ENCODE measurements around the gene MAPK10. TPM values are rescaled to one million over a fixed set of nuclear protein-coding genes. Genes with fewer than 3 reads are reported as not detected.

Gene MAPK10
- total RNA-seq, 4 donors from 2014 or later, result 2.0 to 16.8 (median 4.1) TPM

GRCh38 chr4:86233090-86233489, 126.8 kb downstream of the MAPK10 start:
- TF ChIP-seq EP300 (IDR thresholded peaks at IDR 0.05) (no peak), POLR2A (IDR thresholded peaks at IDR 0.05) (no peak), CTCF (IDR thresholded peaks at IDR 0.05) (no peak), POLR2AphosphoS5 (IDR thresholded peaks at IDR 0.05) (no peak)
- WGBS, result 72% methylated on average over 3 of the region's 3 CpGs
- H3K9me3 ChIP-seq, result no peaks in the 10 kb centered on the region
- no peaks in the 10 kb centered on the region for H3K36me3 ChIP-seq
- H3K27me3 ChIP-seq, result no peaks in the 10 kb centered on the region
- no peak overlapping the region for H3K27ac ChIP-seq
- H3K4me1 ChIP-seq, result no peaks in the 10 kb centered on the region
- no peak for DNase-seq (ENCODE audit: low spot score in 2 of 2)
- H3K4me3 ChIP-seq, result no peak overlapping the region

- no peak overlapping the region for H3K4me3 ChIP-seq
- no peaks in the 10 kb centered on the region for H3K36me3 ChIP-seq
- no peak overlapping the region for H3K27ac ChIP-seq
- no peaks in the 10 kb centered on the region for H3K4me1 ChIP-seq
- no peaks in the 10 kb centered on the region for H3K9me3 ChIP-seq
- TF ChIP-seq POLR2A (IDR thresholded peaks at IDR 0.05) (no peak), CTCF (IDR thresholded peaks at IDR 0.05) (peak in 1 of 2 donors; percentile 17)
- DNase-seq (ENCODE audit: low spot score in 2 of 2), result no peak
- WGBS, result 72% methylated on average over 3 of the region's 3 CpGs
- no peaks in the 10 kb centered on the region for H3K27me3 ChIP-seq
Measured at GRCh38 chr4:86223472-86223871, 136.4 kb downstream of the MAPK10 start.

GRCh38 chr4:86221002-86221401, 138.9 kb downstream of the MAPK10 start:
- TF ChIP-seq POLR2AphosphoS5 (IDR thresholded peaks at IDR 0.05) (no peak), POLR2A (IDR thresholded peaks at IDR 0.05) (no peak), EP300 (IDR thresholded peaks at IDR 0.05) (no peak)
- H3K4me1 ChIP-seq, result no peaks in the 10 kb centered on the region
- H3K36me3 ChIP-seq, result no peaks in the 10 kb centered on the region
- no peak overlapping the region for H3K27ac ChIP-seq
- no peak overlapping the region for H3K4me3 ChIP-seq
- H3K27me3 ChIP-seq, result no peaks in the 10 kb centered on the region
- no peaks in the 10 kb centered on the region for H3K9me3 ChIP-seq
- WGBS, result 88% methylated on average over 4 of the region's 4 CpGs
- DNase-seq (ENCODE audit: low spot score in 2 of 2), result no peak

GRCh38 chr4:86220121-86220520, 139.7 kb downstream of the MAPK10 start:
- Histone ChIP-seq H3K9me3 (no peaks in the 10 kb centered on the region), H3K27ac (no peak overlapping the region), H3K27me3 (no peaks in the 10 kb centered on the region), H3K36me3 (no peaks in the 10 kb centered on the region), H3K4me3 (no peak overlapping the region), H3K4me1 (no peaks in the 10 kb centered on the region)
- 77% methylated on average over 1 of the region's 1 CpG for WGBS
- no peak for DNase-seq (ENCODE audit: low spot score in 2 of 2)
- TF ChIP-seq CTCF (IDR thresholded peaks at IDR 0.05) (no peak), POLR2A (IDR thresholded peaks at IDR 0.05) (no peak), EP300 (IDR thresholded peaks at IDR 0.05) (no peak), POLR2AphosphoS5 (IDR thresholded peaks at IDR 0.05) (no peak)

GRCh38 chr4:86218746-86219473, 140.9 kb downstream of the MAPK10 start:
- Histone ChIP-seq H3K4me1 (no peaks in the 10 kb centered on the region), H3K27ac (no peak overlapping the region), H3K4me3 (no peak overlapping the region), H3K9me3 (peaks cover 4% of the 10 kb centered on the region), H3K27me3 (no peaks in the 10 kb centered on the region), H3K36me3 (no peaks in the 10 kb centered on the region)
- no peak for TF ChIP-seq CTCF (IDR thresholded peaks at IDR 0.05)
- no peak for TF ChIP-seq POLR2AphosphoS5 (IDR thresholded peaks at IDR 0.05)
- no peak for TF ChIP-seq POLR2A (IDR thresholded peaks at IDR 0.05)
- no peak for TF ChIP-seq EP300 (IDR thresholded peaks at IDR 0.05)
- no peak for DNase-seq (ENCODE audit: low spot score in 2 of 2)
- 65% methylated on average over 5 of the region's 5 CpGs for WGBS
